ENCODE results near the gene ZNF408.

The ZNF408 gene

GRCh38 chr11:46676436-46677158 lies 24.2 kb upstream of the ZNF408 start:
- DNase-seq (ENCODE audit: low read depth), result no peak

- DNase-seq (ENCODE audit: low read depth), result no peak
These were observed 23.7 kb upstream of the ZNF408 start for GRCh38 chr11:46677169-46677568.

DNA sequence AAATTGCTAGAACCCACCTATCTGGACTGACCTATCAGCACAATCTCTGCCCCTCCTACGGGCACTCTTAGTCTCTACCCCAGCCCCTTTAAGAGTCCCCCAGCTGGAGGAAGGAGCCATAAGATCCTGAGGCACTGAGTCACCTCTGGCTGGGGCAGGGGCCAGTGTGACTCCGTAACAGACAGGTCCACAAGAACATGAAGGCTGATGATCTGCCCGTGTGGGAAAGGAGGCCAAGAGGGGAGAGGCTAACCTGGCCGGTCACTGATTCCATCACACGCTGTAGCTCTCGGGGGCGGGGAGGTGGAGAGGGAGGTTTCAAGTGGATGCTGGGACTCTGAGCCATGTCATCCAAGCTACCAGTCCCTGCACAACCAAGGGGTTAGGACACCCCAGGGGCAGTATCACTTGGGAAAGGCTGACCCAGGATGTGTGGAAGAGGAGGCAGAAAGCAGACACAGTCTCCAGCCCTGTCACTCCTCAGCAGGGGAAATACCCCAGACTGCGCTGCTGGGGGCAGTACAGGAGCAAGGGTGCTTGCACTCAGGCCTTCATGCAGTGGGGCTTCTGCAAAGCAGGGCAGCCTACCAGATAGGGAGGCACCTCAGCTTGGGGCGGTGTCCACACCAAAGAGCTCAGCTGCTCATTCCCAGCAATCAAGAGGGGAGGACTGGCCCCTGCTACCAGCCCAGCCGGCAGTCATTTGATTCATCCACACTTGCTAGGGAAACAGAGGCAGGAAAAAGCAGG lies 22.7 kb upstream of the ZNF408 start:
- no peak for DNase-seq (ENCODE audit: low read depth)

- no peak for DNase-seq (ENCODE audit: low read depth)
These were observed 22.1 kb upstream of the ZNF408 start for GRCh38 chr11:46678741-46679130.

DNA sequence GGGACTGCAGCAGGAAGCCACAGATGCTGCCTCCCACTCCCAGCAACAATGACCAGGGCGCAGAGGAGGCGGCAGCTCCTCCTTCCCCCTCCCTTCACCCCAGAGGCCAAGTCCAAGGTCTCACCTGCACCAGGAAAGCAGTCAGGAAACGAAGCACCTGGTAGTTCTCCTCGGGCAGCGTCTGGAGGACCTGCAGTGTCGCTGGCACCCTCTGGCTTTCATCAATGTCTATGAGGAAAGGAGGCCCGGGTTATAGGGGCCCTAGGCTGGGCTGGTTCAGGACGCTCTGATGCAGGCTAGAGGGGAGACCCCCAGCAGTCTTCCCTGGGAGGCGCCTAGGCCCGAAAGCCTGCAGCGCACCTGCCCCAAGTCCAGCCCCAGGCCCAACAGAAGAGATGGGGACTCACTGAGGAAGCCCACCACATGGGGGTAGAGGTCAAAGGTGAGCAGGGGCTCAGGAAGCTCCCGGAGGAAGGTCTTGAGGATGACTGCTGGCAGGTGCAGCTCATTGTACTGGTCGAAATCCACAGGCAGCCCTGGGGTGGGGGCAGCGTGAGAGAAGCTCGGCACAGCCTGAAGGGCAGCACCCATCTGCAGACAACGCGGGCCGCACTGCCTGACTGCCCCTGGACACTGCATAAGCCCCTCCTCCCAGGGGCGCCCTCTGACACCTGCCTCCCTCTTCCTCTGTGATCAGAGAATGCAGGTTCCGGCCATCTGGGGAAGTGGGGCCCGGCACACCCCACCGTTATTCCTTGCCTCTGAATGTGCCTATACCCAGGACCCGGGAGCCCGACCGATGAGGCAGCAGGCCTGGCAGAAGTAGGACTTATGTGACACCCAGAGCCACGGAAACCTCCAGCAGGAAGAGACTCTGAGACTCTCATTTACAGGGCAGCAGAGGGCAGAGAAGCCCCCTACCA lies 21.3 kb upstream of the ZNF408 start:
- DNase-seq (ENCODE audit: low read depth), result no peak

- no peak for DNase-seq (ENCODE audit: low read depth)
These were observed 20.6 kb upstream of the ZNF408 start for GRCh38 chr11:46680164-46680760.

DNA sequence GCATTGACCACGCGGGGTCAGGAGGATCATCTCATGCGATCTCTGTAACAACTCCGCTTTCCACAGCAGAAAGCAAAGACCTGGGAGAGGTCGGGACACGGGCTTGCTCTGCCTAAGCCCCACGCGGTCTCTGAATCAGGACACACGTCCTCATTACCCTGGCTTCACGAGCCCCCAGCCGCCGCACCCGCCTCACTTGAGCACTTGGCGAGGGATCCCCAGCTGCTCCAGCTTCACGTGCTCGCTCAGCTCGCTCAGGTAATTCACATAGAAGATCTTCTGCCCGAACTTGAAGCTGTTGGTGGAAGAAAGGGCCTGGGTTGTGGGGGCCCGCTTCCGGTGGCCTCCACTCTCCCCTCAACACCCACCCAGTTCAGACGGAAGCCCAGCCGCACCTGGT lies 20.0 kb upstream of the ZNF408 start:
- DNase-seq (ENCODE audit: low read depth), result no peak

GRCh38 chr11:46681814-46682213 lies 19.0 kb upstream of the ZNF408 start:
- no peak for DNase-seq (ENCODE audit: low read depth)

DNA sequence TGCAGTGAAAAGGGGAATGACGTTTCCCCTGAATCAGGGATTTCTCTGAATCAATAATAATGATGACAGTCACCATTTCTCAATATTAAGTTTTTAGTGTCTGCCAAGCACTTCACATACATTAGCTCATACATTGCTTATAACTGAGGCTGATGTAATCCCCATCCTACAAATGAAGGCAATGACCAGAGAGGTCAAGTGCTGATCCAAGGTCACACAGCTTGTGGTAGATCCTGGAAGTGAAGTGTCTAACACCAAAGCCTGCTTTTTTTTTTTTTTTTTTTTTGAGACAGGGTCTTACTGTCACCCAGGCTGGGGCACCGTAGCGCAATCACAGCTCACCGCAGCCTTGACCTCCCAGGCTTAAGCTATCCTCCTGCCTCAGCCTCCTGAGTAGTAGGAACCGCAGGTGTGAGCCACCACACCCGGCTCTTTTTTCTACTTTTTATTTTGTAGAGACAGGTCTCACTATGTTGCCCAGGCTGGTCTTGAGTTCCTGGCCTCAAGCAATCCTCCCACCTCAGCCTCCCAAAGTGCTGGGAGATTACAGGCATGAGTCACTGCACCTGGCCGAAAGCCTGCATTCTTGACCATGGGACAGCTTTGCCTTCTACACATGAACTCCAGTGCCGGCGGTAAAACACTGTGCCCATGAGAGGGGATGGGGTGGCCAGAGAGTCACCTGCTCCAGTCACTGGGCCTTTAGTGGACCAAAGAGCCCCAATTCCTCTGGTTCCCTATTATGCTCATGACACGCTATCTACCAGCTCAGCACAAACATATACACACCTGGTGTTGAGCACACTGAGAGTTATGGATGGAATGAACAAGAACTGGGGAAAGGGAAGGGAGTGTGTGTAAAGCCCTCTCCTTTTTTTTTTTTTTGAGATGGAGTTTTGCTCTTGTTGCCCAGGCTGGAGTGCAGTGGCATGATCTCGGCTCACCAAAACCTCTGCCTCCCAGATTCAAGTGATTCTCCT lies 17.8 kb upstream of the ZNF408 start:
- DNase-seq (ENCODE audit: low read depth), result no peak

- DNase-seq (ENCODE audit: low read depth), result no peak
These were observed 16.5 kb upstream of the ZNF408 start for GRCh38 chr11:46684367-46684766.

DNA sequence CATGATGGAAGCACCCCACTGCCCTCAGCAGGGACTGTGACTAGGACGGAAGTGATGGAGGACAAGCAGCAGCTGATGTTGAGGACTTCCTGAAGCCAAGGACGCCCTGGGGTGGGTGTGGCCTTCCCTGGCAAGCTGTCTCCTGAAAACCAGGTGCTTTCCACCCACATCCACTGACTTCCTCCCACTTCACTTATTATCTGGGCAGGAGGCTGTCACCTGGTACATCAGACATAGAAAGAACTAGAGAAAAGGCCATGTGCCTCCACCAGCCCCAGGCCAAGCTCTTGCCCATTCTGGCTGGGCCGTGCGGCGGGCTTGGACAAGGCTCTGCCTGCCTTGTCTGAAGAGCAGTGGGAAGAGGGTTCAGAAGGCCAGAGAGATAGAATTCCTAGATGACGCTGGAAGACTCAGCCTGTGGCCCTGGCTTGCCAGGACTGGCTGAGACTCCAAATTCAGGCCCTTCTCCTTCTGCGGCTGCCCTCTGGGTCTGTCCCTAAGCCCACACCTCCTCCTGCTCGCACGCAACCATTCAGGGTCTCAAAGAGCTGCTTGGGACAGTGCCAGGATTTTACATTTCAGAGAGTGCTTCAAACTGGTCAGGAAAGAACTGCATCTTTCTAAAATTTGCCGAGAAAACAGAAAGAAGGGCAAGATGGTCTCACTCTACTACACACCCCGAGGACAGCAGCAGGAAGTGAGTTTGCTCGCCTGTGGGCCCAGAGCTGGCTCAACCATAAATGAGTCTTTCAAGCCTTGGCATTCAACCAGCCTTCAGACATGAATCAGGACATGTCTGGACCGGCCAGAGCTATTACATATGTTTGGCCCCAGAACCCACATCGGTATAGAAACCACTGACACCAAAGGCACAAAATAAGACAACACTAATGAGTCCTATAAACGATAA lies 13.7 kb upstream of the ZNF408 start:
- DNase-seq (ENCODE audit: low read depth), result no peak

DNA sequence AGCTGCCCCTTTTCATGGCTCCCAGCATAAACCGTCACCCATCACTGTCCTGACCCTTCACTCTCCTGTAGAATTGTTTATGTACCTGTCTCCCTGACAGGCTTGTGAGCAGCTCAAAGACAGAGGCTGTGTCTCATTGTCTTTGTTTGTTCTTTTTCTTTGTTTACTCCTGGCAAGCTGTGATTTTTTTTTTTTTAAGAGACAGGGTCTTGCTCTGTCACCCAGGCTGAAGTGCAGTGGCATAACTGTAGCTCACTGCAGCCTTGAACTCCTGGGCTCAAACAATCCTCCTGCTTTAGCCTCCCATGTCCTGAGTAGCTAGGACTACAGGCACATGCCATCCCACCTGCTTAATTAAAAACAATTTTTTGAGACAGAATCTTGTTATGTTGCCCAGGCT lies 10.1 kb upstream of the ZNF408 start:
- no peak for DNase-seq (ENCODE audit: low read depth)

DNA sequence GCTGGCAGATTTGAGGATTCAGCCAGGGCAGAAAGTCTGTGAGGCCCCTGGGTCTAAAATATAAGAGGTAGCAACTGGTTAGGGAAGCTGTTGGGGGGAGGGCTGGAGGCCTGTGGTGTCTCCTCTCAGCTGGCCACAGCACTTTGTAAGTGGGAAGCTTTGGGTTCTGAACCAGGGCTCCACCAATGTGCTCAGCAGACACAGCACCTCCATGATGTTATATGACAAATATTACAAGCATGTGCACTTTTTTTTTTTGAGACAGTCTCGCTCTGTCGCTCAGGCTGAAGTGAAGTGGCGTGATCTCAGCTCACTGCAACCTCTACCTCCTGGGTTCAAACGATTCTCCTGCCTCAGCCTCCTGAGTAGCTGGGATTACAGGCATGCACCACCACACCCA lies 8.4 kb upstream of the ZNF408 start:
- no peak for DNase-seq (ENCODE audit: low read depth)

- no peak for DNase-seq (ENCODE audit: low read depth)
These were observed 7.2 kb upstream of the ZNF408 start for GRCh38 chr11:46693597-46694012.

DNA sequence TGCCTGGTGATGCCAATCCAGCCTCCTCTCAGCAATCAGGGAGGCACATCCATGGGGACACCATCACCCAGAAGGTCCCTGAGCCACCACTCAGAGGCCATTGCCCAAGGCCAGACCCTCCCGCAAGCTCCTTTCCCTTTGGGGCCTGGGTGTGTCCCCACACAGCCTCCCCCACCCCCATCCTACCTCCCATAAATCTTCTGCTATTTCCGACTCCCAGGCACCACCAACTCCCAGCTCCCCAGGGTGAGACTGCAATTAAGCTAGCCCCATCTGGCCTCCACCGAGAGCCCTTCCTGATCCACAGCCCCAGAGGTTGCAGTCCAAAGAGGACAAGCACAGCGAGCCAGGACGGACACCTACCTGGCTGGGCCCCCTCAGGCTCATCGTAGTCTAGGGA lies 6.8 kb upstream of the ZNF408 start:
- DNase-seq (ENCODE audit: low read depth), result no peak

- DNase-seq (ENCODE audit: low read depth), result no peak
These were observed 6.2 kb upstream of the ZNF408 start for GRCh38 chr11:46694607-46695006.

- DNase-seq (ENCODE audit: low read depth), result no peak
These were observed 5.3 kb upstream of the ZNF408 start for GRCh38 chr11:46695345-46696211.

DNA sequence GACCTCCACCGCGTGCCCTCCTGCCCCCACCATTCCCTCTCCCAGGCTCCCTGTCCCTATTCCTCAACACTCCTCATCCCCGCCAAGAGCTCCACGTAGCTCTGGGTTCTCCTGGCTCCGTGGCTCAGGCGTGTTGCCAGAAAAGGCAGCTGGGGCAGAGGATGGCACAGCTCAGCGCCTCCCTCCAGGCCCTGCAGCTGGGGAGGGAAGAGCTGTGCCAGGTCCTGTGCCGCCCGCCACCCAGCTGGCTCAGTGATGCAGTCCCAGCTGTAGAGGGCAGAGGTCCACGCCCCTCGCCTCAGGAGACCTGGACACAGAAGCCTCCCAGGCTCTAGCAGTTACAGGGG lies 4.6 kb upstream of the ZNF408 start:
- DNase-seq (ENCODE audit: low read depth), result no peak

GRCh38 chr11:46697303-46697702 lies 3.5 kb upstream of the ZNF408 start:
- no peak for DNase-seq (ENCODE audit: low read depth)
